Measurements from ENCODE around the gene STK24.

Gene STK24

DNA sequence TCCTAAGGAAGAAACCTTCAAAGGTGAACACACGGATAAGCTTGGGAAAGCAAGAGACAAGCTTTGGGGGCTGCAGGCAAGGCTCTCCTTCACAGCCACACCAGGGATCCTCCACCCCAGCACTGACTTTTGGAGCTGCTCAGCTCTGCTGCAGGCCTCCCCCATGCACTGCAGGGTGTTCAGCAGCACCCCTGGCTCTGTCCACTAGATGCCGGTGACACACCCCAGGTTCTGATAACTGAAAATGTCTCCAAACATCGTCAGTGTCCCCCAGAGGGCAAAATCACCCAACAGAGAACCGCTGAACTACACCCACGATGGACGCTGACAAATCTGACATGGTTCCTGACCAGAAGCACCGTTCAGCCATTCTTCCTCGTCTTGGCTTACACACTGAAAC lies 90.5 kb downstream of the STK24 start:
- no peak for DNase-seq

- DNase-seq: no peak
Measured at GRCh38 chr13:98485561-98485960, 91.3 kb downstream of the STK24 start.

- DNase-seq: peak; percentile 73
Measured at GRCh38 chr13:98484289-98485219, 92.4 kb downstream of the STK24 start.

DNA sequence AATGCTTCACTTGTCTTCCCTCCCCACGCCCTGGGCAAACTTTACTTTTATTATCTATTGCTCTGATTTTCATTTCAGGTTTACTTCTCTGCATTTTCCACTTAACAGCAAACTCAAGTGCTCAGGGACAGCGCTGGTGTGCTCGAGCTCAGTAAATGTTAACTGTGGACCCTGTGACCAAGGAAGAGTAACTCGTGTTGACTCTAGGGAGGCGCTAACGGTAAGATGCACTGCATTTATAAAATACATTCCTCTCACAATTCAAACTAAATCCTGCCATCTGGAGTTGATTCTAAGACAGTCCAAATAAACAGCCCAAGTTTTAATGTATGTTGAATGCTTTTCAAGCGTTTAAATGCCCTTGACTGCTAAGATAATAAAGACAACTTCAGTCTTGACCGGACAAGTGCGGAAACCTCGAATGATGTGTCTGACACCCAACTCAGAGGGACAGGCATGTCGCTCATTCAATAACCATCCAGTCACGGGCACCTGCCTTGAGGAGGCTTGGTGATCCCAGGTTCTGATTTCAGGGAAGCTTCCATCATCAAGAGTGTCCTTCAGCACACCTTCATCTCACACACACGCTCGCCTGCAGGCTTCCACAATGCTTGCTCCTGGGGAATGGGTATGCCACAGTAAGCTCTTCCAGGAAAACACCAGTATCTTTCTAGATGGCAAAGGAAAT lies 93.2 kb downstream of the STK24 start:
- DNase-seq: no peak

GRCh38 chr13:98482476-98483444 lies 94.1 kb downstream of the STK24 start:
- DNase-seq: no peak

- DNase-seq: no peak
Measured at GRCh38 chr13:98480915-98481877, 95.7 kb downstream of the STK24 start.

GRCh38 chr13:98479496-98480003 lies 97.4 kb downstream of the STK24 start:
- DNase-seq: no peak

DNA sequence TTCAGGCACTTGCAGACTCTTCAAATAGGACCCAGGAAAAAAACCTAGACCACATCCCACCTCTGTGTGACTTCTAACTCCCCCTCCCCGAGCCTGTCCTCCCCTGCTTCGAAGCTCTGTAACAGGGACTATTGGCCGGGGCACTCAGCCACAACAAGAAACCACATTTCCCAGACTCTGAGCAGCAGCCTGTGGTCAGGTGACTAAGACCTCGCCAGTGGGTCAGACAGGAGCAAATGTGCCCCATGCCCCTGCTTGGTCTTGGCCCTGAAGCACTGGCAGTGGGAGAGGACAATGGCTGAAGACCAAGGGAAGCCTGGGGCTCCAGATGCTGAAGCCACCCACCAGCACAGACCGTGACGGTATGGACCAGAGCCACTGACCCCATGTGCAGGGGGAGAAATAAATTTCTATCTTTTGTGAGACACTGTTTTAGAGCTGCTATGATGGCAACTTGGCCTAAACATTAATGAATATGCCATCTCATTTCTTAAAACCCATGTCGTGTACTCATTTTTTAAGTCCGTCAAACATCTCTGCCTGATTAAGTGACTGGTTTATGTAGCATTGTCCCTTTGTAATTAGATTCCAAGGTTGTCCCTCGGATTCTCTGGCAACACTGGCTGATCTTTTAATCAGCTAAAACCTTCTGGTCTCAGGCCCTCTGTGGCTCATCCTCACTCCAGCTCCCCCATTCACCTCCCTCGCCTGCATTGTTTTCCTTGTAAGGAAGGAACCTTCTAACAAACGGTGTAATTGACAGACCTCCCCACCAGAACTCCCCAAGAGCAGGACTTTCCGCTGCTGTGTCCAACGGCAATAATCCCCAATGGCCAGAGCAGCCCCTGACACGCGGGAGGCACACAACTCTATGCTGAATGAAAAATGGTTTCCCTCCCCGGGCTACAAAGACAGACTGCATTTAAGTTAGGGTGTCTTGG lies 98.4 kb downstream of the STK24 start:
- DNase-seq: no peak

DNA sequence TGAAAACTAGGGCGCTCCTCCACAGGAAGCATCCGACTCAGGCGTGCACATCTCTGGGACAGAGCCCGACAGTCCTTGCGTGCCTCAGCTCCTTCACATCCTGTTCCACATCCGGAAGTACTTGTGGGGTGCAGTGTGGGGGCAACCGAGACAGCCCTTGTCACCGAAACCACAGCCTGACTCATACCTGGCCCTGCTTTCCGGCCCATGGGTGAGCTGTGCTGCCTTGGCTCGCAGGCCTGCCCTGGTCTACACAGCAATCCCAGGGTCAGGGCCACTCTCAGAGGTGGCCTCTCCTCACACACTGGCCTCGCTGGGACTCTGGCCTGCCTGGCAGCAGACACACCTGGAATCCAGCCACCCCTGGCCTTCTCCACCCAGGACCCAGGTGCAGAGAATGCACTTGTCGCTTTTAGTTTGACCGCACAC lies 100.4 kb downstream of the STK24 start:
- DNase-seq: peak; percentile 85

GRCh38 chr13:98476106-98476505 lies 100.8 kb downstream of the STK24 start:
- peak; percentile 54 for DNase-seq

GRCh38 chr13:98475522-98475921 lies 101.4 kb downstream of the STK24 start:
- no peak for DNase-seq

- no peak for DNase-seq
Measured at GRCh38 chr13:98474761-98475160, 102.1 kb downstream of the STK24 start.

- no peak for DNase-seq
Measured at GRCh38 chr13:98474292-98474691, 102.6 kb downstream of the STK24 start.

DNA sequence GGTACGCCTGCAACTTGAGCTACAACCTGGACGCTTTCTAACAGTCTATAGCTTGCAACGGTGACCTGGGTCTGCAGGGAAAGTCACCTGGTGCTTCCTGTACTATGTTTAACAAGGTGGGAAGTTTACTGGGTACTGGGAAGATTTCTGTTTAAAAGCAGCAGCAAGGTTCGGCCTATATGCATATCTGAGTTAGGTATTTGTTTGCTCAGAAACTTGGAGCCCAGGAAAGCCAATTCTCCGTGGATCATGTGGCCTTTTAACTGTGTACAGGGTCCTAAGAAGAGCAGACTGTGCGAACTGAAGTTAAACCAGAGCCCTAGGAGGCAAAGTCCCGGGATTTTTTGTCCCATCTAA lies 103.1 kb downstream of the STK24 start:
- DNase-seq: no peak

- no peak for DNase-seq
Measured at GRCh38 chr13:98473135-98473787, 103.6 kb downstream of the STK24 start.

DNA sequence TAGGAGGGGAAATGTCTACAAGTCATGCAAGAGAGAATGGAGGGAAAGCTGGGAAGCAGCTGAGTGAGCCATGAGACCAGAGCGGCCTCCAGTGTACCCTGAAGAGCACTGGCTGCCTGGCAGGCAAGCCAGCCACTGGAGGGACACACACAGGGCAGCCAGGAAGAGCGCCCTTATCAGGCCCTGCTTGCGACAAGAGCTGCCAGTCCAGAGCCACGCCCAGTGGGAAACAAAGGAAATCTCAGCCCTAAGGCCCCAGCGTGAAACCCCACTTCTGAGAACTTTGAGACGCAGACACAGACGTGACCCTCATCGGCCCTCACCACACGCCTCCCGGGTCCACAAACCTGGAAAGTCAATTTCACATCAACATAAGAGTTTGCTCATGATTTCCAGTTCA lies 105.0 kb downstream of the STK24 start:
- no peak for DNase-seq

DNA sequence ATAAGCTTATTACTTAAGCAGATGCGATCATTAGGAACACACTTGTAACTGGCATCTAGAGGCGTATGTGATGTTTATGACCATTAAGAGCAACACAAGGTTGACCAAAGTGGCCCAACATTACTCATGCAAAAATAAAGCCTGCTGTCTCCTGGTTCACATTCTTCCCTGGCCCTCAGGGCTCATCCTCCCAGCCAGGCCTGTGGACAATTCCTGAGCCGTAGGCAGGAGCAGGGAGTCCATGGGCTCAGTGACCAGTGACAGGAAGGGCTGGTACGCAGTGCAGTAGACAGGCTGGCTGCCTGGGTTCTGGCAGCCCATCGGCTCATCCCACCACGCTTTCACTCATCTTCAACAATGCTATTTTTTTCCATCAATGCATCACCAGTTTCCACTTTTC lies 106.0 kb downstream of the STK24 start:
- DNase-seq: no peak

- DNase-seq: no peak
Measured at GRCh38 chr13:98468929-98469328, 108.0 kb downstream of the STK24 start.

- no peak for DNase-seq
Measured at GRCh38 chr13:98468361-98468760, 108.5 kb downstream of the STK24 start.

All from activated effector memory CD4-positive, alpha-beta T cell treated with Interleukin-2 at 50 U/mL for 16 hours (primary cell).